Measurements from ENCODE around the gene TLCD5. TPM values are rescaled to one million over a fixed set of nuclear protein-coding genes. Genes with fewer than 3 reads are reported as not detected.

TLCD5 gene
- total and polyA plus RNA-seq, 2 donors (not counting 1 experiment from before 2014, with no cell fraction given): 0.17 TPM; not detected in 1

GRCh38 chr11:120365512-120365911 lies 40.4 kb downstream of the TLCD5 start:
- H3K4me3 Mint-ChIP-seq: no peak overlapping the region
- TF ChIP-seq, protein P1, sequence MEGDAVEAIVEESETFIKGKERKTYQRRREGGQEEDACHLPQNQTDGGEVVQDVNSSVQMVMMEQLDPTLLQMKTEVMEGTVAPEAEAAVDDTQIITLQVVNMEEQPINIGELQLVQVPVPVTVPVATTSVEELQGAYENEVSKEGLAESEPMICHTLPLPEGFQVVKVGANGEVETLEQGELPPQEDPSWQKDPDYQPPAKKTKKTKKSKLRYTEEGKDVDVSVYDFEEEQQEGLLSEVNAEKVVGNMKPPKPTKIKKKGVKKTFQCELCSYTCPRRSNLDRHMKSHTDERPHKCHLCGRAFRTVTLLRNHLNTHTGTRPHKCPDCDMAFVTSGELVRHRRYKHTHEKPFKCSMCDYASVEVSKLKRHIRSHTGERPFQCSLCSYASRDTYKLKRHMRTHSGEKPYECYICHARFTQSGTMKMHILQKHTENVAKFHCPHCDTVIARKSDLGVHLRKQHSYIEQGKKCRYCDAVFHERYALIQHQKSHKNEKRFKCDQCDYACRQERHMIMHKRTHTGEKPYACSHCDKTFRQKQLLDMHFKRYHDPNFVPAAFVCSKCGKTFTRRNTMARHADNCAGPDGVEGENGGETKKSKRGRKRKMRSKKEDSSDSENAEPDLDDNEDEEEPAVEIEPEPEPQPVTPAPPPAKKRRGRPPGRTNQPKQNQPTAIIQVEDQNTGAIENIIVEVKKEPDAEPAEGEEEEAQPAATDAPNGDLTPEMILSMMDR (IDR thresholded peaks at IDR 0.05): no peak
- no peak for TF ChIP-seq EZH2 (IDR thresholded peaks at IDR 0.05; ENCODE audit: borderline replicate concordance, insufficient read depth, low read depth, low read length, poor library complexity, severe bottlenecking)
- Histone ChIP-seq H3K27ac (ENCODE audit: low read length in 2 of 2) (no peak overlapping the region), H3K4me3 (ENCODE audit: control extremely low read depth in 1 of 5, extremely low read depth in 1 of 5, insufficient read depth in 1 of 5, low read depth in 2 of 5, low read length in 4 of 5) (no peak overlapping the region), H2AFZ (ENCODE audit: insufficient read depth, low read depth, low read length, poor library complexity, severe bottlenecking) (no peak overlapping the region), H3K27me3 (replicated peaks in 1 of 4; ENCODE audit: control extremely low read depth in 1 of 4, control insufficient read depth in 3 of 4, insufficient read depth in 4 of 4, low read length in 3 of 4) (no peaks in the 10 kb centered on the region), H3K4me2 (replicated peaks; ENCODE audit: low read depth, low read length, poor library complexity, severe bottlenecking) (no peak overlapping the region), H3K4me1 (ENCODE audit: control insufficient read depth in 2 of 2, insufficient read depth in 2 of 2, low read length in 2 of 2) (no peaks in the 10 kb centered on the region), H3K9ac (ENCODE audit: low read length) (no peak overlapping the region), H4K20me1 (ENCODE audit: control insufficient read depth, insufficient read depth, low read length, poor library complexity, severe bottlenecking) (peaks cover 4% of the 10 kb centered on the region), H3K36me3 (replicated peaks in 1 of 2; ENCODE audit: control extremely low read depth in 1 of 2, control insufficient read depth in 1 of 2, extremely low read depth in 1 of 2, insufficient read depth in 2 of 2, low read length in 1 of 2) (no peaks in the 10 kb centered on the region), H3K79me2 (ENCODE audit: control insufficient read depth, insufficient read depth, low read length) (peaks cover 4% of the 10 kb centered on the region), H3K9me3 (ENCODE audit: control extremely low read depth in 1 of 3, control insufficient read depth in 2 of 3, insufficient read depth in 1 of 3, low read length in 2 of 3) (no peaks in the 10 kb centered on the region)
- no peaks in the 10 kb centered on the region for H3K9me3 Mint-ChIP-seq (ENCODE audit: insufficient read depth)
- DNase-seq: no peak
- CTCF ChIA-PET: no interaction called here
- no peaks in the 10 kb centered on the region for H3K27me3 Mint-ChIP-seq
- no peaks in the 10 kb centered on the region for H3K4me1 Mint-ChIP-seq
- POLR2A ChIA-PET: no interaction called here
- no peak for ATAC-seq (ENCODE audit: low read depth)
- intact Hi-C loops (cut with micrococcal nuclease): no loop called here
- no peak overlapping the region for H3K27ac Mint-ChIP-seq

DNA sequence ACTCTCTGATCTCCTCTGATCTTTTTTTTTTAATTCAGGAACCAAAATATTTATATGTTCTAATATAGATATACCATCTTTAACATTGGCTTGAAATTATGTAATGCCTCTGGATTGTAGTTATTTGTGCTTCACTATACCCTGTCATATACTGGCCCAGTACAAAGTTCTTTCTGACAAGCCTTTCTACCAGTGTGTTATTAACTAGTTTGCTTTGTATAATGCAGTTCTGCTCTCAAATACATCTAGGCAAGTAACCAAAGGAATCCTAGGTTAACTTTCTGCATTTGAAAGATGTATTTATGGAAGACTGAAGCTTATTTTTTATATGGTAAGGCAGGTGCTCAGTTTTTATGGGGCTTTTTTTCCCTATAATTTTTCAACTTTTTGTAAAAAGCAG lies 47.2 kb downstream of the TLCD5 start:
- H3K27ac Mint-ChIP-seq: no peak overlapping the region

More for the DNA sequence above, 47.2 kb downstream of the TLCD5 start:
- Histone ChIP-seq H3K79me2 (ENCODE audit: control insufficient read depth, insufficient read depth, low read length) (no peaks in the 10 kb centered on the region), H3K4me3 (ENCODE audit: control extremely low read depth in 1 of 5, extremely low read depth in 1 of 5, insufficient read depth in 1 of 5, low read depth in 2 of 5, low read length in 4 of 5) (no peak overlapping the region), H3K27me3 (replicated peaks in 1 of 4; ENCODE audit: control extremely low read depth in 1 of 4, control insufficient read depth in 3 of 4, insufficient read depth in 4 of 4, low read length in 3 of 4) (no peaks in the 10 kb centered on the region), H3K4me2 (replicated peaks; ENCODE audit: low read depth, low read length, poor library complexity, severe bottlenecking) (no peak overlapping the region), H2AFZ (ENCODE audit: insufficient read depth, low read depth, low read length, poor library complexity, severe bottlenecking) (no peak overlapping the region), H4K20me1 (ENCODE audit: control insufficient read depth, insufficient read depth, low read length, poor library complexity, severe bottlenecking) (peaks cover 4% of the 10 kb centered on the region), H3K36me3 (replicated peaks in 1 of 2; ENCODE audit: control extremely low read depth in 1 of 2, control insufficient read depth in 1 of 2, extremely low read depth in 1 of 2, insufficient read depth in 2 of 2, low read length in 1 of 2) (no peaks in the 10 kb centered on the region), H3K9ac (ENCODE audit: low read length) (no peak overlapping the region), H3K4me1 (ENCODE audit: control insufficient read depth in 2 of 2, insufficient read depth in 2 of 2, low read length in 2 of 2) (no peaks in the 10 kb centered on the region), H3K27ac (ENCODE audit: low read length in 2 of 2) (no peak overlapping the region), H3K9me3 (ENCODE audit: control extremely low read depth in 1 of 3, control insufficient read depth in 2 of 3, insufficient read depth in 1 of 3, low read length in 2 of 3) (peaks cover 0 to 1% (median 0%) of the 10 kb centered on the region in 3 donors)
- TF ChIP-seq, protein P1 (IDR thresholded peaks at IDR 0.05): no peak
- no peak for TF ChIP-seq EZH2 (IDR thresholded peaks at IDR 0.05; ENCODE audit: borderline replicate concordance, insufficient read depth, low read depth, low read length, poor library complexity, severe bottlenecking)
- Mint-ChIP-seq H3K4me1 (peaks cover 3% of the 10 kb centered on the region), H3K27me3 (no peaks in the 10 kb centered on the region), H3K4me3 (no peak overlapping the region), H3K9me3 (ENCODE audit: insufficient read depth) (no peaks in the 10 kb centered on the region)
- ChIA-PET POLR2A (no interaction called here), CTCF (interaction anchor here (1.0 kb wide), 1 partner anchor 313 kb away, joined by 3 read pairs; no protein-coding TSS in a partner anchor)
- no peak for DNase-seq
- ATAC-seq (ENCODE audit: low read depth): no peak
- intact Hi-C loops (cut with micrococcal nuclease): no loop called here

All from B cell (primary cell).